HG03060 (cell line): Measurements from ENCODE around the gene CHRNG.
"Not testable (repeated sequence)": the region's sequence is repeated elsewhere in the genome, so short reads cannot be mapped to it uniquely, and the experiment has no call there.

Experiments used
- ATAC-seq: cut with Tn5 transposase; IDR thresholded peaks from one replicate; pipeline ENCODE4 v1.9.1; 2021; ENCODE audit warnings: low read depth, moderate number of reproducible peaks; ENCODE audit not compliant: unreplicated experiment

CHRNG gene

DNA sequence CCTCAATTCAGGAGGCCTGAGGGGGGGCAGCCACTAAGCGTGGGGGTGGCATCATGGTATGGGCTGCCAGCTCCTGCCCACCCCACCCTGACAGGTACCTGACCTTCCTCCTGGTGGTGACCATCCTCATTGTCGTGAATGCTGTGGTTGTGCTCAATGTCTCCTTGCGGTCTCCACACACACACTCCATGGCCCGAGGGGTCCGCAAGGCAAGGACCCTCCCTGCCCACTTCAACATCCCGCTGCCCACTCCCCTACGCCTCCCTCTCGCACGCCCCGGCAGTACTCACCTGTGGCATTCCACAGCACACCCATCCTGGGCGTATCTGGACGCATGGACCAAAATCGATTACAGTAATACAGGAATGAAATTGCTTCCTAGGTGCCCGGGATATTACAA, 4.0 kb downstream of the CHRNG start:
- ATAC-seq: no peak

DNA sequence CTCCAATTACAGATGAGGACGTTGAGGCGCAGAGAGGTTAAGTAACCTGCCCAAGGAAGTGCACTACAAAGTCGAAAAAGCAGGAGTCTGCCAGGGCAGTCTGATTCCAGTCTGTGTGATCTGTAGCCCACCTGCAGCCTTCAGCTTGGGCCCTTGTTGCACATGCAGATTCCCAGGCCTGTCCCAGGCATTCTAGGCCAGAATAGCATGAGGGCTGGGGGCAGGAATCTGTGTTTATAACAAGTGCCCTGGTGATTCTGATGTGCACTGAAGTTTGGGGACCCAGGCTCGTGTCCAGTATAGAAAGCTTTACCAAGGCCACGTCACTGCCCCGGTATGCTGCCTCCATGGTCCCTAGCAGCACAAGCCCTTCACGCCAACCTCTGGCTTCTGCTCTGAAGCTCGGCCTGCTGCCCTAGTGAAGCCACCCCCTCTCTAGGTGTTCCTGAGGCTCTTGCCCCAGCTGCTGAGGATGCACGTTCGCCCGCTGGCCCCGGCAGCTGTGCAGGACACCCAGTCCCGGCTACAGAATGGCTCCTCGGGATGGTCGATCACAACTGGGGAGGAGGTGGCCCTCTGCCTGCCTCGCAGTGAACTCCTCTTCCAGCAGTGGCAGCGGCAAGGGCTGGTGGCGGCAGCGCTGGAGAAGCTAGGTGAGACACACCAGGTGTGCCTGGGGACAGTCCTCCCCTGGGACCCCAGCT, 4.6 kb downstream of the CHRNG start:
- no peak for ATAC-seq

DNA sequence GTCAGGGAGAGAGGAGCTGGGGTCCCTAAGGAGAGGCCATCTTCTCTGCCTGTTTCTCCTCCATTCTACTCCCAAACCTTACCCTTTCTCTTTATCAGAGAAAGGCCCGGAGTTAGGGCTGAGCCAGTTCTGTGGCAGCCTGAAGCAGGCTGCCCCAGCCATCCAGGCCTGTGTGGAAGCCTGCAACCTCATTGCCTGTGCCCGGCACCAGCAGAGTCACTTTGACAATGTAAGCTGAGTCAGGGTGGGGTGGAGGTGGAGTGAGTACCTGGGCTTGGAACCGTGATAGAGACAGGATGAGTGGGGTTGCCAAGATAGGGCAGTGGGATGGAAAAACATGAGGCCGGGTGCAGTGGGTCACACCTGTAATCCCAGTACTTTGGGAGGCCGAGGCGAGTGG, 5.2 kb downstream of the CHRNG start:
- no peak for ATAC-seq

DNA sequence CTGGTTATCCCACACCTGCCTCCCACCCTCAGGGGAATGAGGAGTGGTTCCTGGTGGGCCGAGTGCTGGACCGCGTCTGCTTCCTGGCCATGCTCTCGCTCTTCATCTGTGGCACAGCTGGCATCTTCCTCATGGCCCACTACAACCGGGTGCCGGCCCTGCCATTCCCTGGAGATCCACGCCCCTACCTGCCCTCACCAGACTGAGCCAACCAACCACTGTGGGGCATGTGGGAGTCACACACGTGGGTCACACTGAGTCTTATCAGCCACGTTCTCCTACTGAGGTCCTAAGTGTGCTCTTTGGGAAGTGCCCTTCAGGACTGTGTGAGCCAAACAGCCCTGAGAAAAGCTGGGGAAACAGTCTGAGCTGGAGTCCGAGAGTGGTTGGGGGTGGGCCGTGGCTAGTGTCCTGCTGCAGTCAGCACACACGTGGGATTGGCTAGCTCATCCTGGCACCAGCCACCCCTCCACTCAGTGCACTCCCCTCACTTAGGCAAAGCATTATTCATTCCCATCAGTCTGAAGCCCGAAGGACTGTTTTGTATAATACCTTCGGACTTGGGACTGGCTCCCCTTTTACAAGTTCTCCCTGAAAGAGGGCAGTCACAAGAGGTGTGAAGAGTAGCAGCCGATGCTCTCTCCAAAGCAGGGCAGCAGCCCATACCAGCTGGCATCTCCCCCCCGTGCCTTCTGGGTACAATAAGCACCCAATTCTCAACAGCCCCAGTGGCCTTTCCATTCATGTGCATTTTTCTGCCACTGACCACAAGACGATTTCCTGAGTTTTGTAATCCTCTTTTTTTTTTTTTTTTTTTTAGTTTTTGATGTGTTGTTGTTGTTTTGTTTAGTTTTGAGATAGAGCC, 6.3 kb downstream of the CHRNG start:
- ATAC-seq: no peak

DNA sequence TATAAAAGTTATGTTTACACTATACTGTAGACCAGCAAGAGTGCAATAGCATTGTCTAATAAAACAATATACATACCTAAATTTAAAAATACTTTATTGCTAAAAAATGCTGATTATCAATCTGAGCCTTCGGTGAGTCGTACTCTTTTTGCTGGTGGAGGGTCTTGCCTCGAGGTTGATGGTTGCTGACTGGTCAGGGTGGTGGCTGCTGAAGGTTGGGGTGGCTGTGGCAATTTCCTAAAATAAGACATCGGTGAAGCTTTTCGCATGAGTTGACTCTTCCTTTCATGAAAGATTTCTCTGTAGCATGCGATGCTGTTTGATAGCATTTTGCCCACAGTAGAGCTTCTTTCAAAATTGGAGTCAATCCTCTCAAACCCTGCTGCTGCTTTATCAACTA, 8.5 kb downstream of the CHRNG start:
- no peak for ATAC-seq

DNA sequence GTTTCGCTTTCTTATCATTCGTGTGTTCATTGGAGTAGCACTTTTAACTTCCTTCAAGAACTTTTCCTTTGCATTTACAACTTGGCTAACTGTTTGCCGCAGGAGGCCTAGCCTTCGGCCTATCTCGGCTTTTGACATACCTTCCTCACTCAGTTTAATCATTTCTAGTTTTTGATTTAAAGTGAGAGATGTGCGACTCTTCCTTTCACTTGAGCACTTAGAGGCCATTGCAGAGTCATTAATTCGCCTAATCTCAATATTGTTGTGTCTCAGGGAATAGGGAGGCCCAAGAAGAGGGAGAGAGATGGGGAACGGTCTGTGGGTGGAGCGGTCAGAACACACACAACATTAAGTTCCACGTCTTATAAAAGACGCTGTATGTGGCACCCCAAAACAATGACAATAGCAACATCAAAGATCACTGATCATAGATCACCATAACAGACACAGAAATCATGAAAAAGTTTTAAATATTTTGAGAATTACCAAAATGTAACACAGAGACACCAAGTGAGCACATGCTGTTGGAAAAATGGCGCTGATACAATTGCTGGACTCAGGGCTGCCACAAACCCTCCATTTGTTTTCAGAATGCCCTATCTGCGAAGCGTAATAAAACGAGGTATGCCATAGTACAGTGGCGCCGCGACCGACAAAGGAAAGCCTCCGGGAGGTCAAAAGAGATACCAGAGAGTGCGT, 10.3 kb downstream of the CHRNG start:
- ATAC-seq: no peak

DNA sequence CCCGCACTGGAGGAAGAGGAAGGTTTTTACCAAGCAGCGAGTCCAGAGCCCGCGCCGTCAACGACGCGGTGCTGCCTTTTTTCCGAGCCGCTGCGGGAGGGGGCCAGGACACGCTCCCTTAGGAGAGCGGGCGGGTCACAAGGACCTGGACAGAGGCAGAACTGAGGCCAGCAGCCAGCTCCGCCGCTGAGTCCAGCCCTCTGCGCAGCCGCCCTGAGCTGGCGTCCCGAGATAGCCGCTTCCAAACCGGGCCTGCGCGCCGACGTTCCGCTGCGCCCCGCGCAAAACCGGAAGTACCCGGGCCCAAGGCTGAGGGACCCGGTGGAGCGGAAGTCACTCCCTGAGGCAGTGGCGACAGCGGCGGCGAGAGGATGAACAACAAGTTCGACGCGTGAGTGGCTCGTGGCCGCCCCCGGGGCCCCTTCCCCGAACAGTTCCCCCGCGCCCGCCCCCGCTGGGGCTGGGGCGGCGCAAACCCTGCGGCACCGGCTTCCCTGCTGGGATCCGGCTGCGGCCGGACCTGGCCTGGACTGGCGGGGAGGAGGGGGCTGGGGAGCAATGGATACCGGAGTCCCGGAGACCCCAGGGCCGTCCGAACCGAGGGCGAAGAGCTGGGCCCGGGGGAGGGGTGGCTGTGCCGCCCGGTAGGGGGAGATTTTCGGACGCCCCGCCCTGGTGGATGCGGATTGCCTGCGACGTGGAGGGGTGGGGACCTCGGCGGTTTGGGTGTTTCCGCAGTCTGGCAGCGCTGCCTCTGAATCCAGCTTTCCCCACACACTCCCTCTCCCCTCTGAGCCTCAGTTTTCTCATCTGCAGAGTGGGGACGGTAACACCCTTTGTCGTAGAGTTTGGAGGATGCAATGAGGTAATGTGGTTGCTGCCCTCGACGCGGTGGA, 11.1 kb downstream of the CHRNG start, which contains the start of the genes EIF4E2 and TIGD1:
TSS of gene EIF4E2 (plus strand) at position 336 of the 896 bp plus-strand sequence. CDS start at position 372, 36 bp downstream.
TSS of gene TIGD1 (minus strand) at position 204 of the 896 bp plus-strand sequence. CDS start 675 bp downstream, outside the sequence.
- ATAC-seq: peak; percentile 87

DNA sequence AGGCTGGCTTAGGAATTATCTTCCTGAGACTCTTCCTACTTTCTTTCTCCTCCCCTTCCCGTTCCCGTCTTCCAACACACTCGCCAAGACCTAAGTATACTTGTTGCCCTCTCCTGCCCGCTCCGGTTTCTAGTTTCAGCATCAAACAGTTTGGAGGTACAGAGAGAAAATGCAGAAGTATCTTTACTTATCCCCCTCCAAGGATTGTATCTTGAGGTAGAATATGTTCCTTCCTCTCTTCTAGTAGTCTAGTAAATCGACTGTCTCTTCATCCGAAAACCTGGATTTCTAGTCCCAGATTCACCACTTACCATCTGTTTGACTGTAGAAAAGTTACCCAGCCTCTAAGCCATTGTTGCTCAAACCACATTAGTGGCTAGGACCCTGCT, 11.8 kb downstream of the CHRNG start:
- ATAC-seq: no peak

DNA sequence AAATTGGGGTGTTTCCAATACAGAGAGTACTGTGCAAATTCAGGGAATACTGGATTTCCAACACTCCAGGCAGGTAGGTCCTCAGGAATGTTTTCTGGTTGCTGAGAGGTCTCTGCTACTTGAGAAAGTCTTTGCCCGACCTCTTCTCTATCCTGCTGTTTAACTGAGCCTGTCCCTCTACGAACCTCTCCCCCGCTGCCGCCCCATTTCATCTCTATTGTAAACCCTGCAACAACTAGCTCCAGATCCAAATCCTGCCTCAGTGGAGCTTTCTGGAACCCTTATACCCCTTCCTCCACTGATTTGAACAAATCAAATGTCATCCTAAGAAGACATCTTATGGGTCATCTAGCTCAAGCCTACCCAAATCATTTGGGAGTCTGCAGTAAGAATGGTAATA, 12.3 kb downstream of the CHRNG start:
- no peak for ATAC-seq

DNA sequence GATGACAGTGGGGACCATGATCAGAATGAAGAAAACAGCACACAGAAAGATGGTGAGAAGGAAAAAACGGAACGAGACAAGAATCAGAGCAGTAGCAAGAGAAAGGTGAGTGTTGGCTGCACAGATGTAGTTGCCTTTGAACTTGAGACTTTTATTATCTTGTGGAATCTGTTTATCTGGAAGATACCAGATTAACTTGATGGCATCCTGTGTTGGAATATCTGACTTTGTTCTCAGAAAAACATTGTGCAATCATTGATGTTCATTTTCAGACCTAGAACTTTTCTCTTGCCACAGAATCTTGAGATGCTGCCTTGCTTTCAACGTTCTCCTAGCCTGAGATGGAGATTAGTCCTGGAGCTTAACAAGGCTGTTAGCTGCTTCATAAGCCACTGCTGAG, 16.9 kb downstream of the CHRNG start:
- no peak for ATAC-seq

DNA sequence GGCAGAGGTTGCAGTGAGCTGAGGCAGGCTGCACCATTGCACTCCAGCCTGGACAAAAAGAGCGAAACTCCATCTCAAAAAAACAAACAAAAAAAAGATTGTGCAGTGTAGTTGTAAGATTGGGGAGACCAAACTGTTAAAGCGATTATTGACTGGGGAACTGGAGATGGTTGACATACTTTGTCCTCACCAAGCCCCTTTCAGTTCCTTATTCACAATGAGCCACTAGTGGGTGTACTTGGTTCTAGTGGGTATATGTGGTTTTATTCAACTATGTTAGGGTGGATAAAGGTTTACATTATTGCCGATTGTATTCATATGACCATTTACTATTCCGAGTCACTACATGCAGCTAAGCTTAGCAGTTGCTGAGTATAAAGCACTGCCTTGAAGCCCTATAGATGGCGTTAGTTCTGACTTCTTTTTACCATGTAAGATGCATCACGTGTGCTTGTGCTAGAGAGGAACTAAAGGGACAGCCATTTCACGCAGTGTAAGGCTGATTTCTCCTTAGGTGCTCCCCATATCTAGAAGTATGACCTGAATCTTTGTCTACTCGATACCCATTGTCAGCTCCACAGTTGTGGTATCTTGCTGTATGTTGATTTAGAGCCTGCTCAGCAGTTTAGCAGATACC, 23.1 kb downstream of the CHRNG start:
- no peak for ATAC-seq

DNA sequence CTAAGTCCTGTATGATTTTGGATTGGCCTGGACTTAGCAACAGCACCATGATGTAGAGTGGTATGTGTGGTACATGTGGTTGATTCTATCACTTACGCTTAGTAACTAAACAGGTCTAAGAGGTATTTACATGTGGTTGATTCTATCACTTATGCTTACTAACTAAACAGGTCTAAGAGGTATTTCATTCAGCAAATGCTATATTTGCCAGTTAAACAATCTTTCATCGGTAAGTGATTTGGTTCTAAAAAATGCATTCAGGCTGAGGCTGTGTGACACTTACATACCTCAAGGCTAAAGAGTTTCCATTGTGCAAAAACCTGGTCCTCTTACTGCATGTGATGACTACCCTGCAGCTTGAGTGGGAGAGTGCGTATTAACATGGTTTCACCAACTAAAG, 24.1 kb downstream of the CHRNG start:
- no peak for ATAC-seq

DNA sequence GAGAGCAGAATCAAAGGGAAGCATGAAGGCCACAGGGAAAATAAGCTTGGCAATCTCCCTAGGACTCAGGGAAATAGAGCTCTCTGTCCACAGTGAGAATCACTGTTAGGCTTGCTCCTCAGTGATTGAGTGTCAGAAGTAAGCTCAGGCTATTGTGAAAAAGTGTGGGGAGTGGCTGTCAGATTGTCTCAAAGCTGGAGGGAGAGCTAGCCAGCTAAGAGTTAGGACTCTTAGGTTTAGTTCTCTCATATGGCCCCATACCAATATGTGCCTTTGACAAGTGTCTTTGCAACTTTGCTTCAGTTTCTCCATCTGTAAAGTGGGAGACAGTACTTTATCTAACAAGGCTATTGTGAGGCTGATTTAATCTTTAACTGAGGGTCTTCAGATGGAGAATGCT, 28.2 kb downstream of the CHRNG start:
- no peak for ATAC-seq

DNA sequence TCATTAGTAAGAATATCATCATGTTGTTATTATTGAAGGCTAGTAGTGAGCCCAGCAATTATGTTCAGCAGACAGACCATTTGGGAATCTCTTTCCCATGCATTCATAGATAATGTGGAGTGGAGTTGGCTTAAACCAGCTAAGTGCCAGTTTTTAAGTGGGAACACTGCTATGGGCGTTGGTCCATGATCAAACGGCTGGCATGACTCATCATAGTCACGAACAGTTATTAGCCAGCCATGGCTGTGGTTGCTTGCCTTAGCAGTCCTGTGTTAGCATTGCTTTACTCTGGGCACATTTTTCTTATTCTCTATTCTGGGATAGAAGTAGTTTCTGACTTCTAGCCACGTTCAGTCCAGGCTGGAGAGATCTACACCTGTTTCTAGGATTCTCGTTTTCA, 28.7 kb downstream of the CHRNG start:
- no peak for ATAC-seq

DNA sequence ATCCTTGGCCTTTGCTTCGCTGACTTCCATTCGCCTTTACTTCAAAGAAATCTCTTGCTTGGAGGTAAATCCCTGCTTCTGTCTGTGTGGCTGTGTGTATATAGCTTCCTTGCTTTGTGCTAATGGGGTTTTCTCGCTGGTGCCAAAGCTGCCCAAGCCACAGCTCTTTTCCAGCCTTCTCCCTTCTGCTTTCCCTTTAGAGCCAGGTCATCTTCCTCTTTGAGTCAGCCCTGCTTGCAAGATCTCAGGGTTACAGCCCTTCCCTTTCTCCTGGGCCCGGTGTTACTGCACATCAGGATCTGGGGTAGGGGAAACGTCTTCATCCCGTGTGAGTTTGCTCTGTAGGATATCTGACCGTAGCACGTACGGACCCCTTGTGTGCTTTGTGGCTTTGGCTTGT, 30.0 kb downstream of the CHRNG start:
- no peak for ATAC-seq

DNA sequence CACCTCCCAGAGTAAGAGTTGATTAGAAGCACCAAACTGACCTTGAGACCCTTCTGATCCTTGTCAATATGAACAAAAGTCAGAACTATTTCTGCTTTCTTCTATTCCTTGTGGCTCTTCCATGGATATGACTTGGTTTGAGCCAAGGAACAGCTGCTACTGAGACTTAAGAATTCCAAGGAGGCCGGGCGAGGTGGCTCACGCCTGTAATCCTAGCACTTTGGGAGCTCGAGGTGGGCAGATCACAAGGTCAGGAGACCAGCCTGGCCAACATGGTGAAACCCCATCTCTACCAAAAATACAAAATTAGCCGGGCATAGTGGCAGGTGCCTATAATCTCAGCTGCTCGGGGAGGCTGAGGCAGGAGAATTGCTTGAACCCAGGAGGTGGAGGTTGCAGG, 31.0 kb downstream of the CHRNG start:
- ATAC-seq: not testable (repeated sequence)

DNA sequence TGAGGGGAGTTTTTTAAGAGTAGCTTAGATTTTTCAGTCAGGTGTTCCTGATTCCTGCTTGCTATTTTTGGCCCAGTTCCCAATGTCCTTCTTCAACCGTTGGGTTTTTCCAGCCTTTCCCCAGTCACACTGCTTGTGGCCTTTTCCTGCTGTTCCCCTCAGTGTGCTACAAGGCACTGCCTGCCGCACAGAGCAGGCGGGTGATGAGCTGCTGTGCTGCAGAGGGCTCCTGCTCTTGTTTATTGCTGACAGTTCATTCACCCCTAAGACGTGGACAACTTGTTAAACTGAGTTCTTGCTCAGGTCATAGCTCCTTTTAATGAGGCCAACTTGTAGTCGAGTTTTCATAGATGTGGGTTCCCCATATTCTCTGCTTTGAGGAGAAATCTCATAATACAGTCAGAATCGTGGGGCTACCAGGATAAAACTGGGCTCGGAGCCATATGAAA, 31.6 kb downstream of the CHRNG start:
- ATAC-seq: no peak

DNA sequence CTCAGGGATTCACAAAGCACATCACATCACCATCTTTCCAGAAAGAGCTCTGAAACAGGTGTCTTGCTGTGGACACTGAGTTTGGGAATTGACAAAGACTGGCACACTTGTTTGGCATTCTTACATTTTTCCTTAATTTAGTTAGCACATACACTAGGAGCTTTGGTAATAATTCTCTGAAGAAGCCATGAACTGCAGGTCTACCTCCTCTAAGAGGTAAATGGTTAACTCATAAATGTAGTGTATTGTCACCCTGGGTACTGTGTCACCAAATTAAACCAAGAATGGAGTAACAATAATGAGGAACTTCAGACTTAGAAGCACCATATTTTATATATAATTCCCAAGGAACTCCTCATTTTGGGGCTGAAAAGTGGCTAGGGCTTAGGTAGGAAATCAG, 33.5 kb downstream of the CHRNG start:
- ATAC-seq: no peak

DNA sequence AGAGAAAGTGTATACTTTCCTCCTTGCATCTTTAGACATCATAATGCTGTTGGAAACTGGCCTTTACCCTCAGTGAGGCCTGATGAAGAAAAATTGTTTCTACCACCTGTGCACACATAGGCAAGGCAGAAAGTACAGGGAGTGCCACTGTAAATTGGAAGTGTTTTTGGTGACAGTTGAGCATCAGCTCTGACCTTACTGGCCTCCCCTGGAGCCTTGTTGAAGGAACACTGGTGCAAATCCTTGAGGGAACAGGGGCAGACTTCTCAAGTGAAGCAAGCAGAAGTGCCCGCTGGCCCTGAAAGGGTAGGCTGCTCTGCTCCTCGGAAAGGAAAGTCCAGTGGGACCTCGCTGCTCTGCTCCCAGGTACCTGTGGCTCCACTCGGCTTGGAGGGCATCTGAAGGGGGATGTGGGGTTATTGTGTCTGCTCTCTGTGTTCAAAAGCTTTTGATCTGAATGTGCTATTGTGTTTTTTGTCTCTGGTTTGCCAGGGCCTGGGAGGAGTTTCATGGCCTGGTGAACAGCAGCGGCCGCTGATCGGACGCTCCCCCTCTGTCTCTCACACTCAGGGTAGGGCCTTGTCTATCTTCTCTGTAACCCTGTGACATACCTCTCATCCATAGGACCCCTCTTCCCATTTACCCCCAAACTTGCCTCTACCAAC, 34.4 kb downstream of the CHRNG start:
- no peak for ATAC-seq
